ENCODE data around the gene ARHGAP18.
"Not testable (repeated sequence)": the region's sequence is repeated elsewhere in the genome, so short reads cannot be mapped to it uniquely, and the experiment has no call there.

The ARHGAP18 gene

DNA sequence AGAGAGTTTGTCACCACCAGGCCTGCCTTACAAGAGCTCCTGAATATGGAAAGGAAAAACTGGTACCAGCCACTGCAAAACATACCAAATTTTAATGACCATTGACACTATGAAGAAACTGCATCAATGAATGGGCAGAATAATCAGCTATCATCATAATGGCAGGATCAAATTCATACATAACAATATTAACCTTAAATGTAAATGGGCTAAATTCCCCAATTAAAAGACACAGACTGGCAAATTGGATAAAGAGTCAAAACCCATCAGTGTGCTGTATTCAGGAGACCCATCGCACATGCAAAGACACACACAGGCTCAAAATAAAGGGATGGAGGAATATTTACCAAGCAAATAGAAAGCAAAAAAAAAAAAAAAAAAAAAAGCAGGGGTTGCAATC lies 139.0 kb downstream of the ARHGAP18 start:
- not testable (repeated sequence) for DNase-seq

DNA sequence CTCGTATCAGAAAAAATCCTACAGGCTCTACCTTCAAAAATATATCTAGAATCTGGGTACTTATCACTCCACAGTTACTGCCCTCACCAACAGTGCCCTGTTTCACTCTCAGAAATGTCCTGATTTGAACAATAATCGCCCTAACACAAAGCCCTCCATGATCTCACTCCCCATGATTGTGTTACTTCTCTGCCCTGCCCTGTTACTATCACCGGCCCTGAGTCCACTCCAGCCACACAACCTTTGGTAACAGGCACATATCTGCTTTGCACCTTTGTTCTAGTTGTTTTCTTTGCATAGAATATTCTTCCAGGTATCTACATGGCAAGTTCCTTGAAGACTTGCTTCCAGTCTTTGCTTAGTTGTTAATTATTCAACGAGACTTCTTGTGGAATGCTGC lies 142.0 kb downstream of the ARHGAP18 start:
- no peak for DNase-seq

GRCh38 chr6:129567374-129567773 lies 142.6 kb downstream of the ARHGAP18 start:
- DNase-seq, result peak; percentile 30

- no peak for DNase-seq
Measured at GRCh38 chr6:129565811-129566210, 144.2 kb downstream of the ARHGAP18 start.

GRCh38 chr6:129565366-129565765 lies 144.6 kb downstream of the ARHGAP18 start:
- DNase-seq, result no peak

DNA sequence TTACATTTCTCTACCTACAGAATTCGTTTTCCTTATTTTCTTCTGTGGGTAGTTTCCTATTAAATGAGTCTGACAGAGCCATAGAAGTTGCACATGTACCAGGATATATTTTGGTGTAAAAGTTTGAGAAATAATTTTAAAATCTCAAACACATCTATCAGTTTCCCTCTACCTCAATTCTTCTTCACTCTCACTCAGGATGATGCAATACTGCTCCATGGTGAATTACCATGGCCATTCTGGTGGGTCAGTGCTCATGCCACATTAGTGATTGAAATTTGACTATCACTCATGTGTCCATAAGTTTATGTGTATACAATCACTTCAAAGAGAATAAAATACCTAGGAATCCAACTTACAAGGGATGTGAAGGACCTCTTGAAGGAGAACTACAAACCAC lies 151.7 kb downstream of the ARHGAP18 start:
- no peak for DNase-seq

DNA sequence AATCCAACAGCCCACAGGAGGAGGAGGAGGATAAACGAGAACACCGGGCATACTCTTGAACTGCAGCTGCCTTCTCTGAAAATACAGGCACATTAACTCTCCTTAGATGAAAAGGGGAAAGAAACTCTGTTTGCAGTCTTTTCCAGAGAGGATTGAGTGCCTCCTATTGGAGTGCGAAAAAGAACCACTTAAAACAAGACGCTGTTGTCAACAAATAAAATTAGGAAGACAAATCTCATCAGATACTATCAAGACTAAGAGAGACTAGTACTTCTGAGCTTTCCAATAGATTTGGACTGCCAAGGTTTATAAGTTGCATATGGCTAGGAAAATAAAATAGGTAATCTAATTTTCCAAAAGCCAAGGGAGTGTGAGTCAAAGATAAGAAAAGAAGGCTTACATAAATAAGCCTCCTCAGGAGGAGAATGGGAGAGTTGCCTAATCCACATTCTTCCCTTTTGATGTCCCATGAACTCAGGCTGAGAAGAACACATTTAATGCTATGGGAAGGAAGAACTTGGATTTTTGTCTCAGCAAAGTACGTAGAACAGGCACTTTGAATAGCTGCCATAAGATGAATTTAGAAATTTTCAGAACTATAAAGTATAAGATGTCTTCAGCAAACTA lies 154.7 kb downstream of the ARHGAP18 start:
- DNase-seq, result no peak

DNA sequence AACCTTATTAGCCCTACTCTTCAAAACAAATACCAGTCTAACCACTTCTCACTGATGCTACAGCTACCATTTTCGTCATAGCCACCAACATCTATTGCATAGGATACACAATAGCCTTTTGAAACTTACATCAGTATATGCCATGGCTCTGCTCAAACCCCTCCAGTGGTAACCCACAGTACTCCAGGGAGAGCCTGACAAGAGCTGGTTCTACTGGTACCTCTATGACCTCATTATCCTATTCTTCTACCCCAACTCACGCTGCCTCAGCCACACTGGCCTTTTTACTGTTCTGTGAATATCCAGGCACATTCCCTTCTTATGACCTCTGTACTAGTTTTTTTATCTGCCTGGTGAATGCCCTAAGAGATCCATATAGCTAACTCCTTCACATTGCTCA lies 157.6 kb downstream of the ARHGAP18 start:
- DNase-seq, result no peak

DNA sequence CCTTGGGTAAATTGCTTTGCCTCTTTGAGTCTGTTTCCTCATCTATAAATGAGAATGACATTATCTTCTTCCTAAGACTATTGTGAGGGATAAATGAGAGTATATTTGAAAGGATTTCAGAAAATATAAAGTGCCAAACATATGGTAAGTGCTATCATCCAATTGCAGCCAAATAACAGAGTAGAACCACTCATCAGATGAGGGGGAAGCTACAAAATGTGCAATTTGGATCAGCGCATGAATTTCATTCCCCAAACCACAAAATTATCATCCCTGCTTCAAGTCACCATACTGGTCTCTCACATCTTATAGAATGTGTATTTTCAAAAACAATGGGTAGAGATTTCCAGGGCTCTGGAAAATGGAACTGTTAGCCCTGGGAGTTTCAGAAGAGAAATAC lies 158.5 kb downstream of the ARHGAP18 start:
- DNase-seq, result no peak

- DNase-seq, result no peak
Measured at GRCh38 chr6:129546702-129547101, 163.3 kb downstream of the ARHGAP18 start.

- no peak for DNase-seq
Measured at GRCh38 chr6:129544892-129545612, 164.9 kb downstream of the ARHGAP18 start.

DNA sequence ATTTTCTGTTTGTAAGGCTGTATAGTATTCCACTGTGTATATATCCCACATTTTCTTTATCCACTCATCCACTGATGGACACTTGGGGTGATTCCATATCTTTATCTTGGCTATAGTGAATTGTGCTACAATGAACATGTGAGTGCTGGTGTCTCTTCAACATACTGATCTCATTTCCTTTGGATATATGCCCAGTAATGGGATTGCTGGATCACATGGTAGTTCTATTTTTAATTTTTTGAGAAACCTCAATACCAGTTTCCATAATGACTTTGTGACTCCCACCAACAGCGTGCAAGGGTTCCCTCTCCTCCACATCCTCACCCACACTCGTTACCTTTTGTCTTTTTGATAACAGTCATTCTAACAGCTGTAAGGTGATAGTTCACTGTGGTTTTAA lies 166.0 kb downstream of the ARHGAP18 start:
- no peak for DNase-seq

GRCh38 chr6:129542705-129543104 lies 167.3 kb downstream of the ARHGAP18 start:
- no peak for DNase-seq

- no peak for DNase-seq
Measured at GRCh38 chr6:129539032-129539431, 170.9 kb downstream of the ARHGAP18 start.

GRCh38 chr6:129536271-129536670 lies 173.7 kb downstream of the ARHGAP18 start:
- DNase-seq, result no peak

DNA sequence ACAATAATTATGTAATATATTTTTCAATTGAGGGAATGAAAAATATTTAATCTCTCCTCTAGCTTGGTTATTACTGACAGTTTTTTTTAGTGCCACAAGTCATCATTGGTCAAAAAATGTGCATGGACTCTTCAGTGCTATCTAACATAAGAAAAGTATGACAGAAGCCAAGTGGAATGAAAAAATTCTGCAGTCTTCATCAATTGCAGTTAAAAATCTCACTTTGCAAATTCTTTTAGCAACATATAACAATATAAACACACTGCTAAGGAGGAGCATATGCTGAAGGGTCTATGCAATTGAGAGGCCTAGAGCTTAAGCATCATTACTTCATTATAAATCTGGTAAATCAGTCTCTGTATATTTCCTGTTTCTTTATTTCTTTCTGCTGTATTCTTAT lies 175.1 kb downstream of the ARHGAP18 start:
- DNase-seq, result no peak

Measured in activated naive CD4-positive, alpha-beta T cell treated with Interleukin-2 at 50 U/mL for 16 hours (primary cell).